GM12892 (cell line): ENCODE measurements around the gene PARVB.

Source experiments
- POLR2A ChIP-seq: IDR thresholded peaks from 2 replicates; pipeline ENCODE4 v1.6.1; 2011; ENCODE audit warnings: low read depth, low read length, control low read depth
- TAF1 ChIP-seq: IDR thresholded peaks from 2 replicates; pipeline ENCODE4 v1.6.1; 2011; ENCODE audit warnings: low read depth, mild to moderate bottlenecking, control low read depth, low read length, borderline replicate concordance

- TF ChIP-seq TAF1 (no peak), POLR2A (no peak)
Measured at GRCh38 chr22:44119669-44120313, 95.7 kb downstream of the PARVB start.
